Activated CD8-positive, alpha-beta memory T cell treated with anti-CD3 and anti-CD28 coated beads for 24 hours (primary cell): ENCODE data around the gene YLPM1.
A peak's percentile ranks its signal among the peaks of the same experiment; 100 is the strongest.
"Not testable (repeated sequence)": the region's sequence is repeated elsewhere in the genome, so short reads cannot be mapped to it uniquely, and the experiment has no call there.

ENCODE experiments used
- DNase-seq: peaks from one replicate; pipeline ENCODE4 v3.0.0-alpha.2; 2020

Gene YLPM1

GRCh38 chr14:74762917-74763802 is at the start of gene YLPM1:
Gene YLPM1, plus strand, starts transcription at chr14:74763316. Its CDS starts 174 bp downstream, at chr14:74763490.
- DNase-seq, result peak; percentile 94

DNA sequence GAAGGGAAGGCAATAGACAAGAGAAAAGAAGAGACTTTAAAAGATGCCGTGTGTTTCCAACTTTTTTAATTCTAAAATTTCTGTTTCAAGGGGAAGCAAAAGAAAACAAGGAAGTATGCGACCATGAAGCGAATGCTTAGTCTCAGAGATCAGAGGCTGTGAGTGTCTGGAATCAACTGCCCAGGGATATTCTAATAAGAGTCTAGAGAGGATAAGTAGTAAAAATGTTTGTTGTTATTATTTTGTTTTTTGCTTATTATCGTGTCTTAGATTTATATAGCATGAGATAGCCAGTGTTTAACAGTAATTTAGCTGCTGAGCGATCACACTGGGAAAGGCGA is 49.8 kb upstream of the YLPM1 start:
- DNase-seq, result no peak

DNA sequence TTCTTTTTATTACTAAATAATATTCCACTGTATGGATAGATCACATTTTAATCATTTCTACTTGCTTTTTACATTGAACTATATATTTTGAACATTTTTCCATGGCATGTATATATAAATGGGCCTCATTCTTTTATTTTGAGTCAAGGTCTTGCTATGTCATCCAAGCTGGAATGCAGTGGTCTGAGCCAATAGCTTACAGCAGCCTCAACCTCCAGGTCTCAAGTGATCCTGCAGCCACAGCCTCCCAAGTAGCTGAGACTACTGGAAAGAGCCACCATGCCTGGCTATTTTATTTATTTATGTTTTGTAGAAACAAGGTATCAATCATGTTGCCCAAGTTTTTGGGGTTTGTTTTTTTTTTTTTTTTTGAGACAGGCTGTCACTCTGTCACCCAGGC is 42.6 kb upstream of the YLPM1 start:
- no peak for DNase-seq

DNA sequence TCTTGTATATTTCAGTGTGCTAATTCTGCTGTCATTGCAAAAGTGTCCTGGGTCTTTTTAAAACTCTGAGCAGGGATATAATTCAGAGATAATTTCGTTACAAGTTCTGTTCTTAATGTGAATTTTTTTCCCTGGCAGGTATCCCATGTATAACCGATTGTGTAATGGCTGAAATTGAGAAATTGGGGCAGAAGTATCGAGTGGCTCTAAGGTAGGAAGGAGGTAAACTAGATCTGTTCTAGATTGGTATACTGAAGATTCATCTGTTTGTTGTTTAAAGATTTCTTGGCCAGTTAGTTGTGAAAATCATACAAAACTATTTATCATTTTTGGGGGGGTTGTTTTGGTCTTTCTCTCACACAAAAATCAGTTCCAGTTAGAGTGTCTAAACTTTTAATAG is 40.0 kb upstream of the YLPM1 start:
- DNase-seq, result no peak

DNA sequence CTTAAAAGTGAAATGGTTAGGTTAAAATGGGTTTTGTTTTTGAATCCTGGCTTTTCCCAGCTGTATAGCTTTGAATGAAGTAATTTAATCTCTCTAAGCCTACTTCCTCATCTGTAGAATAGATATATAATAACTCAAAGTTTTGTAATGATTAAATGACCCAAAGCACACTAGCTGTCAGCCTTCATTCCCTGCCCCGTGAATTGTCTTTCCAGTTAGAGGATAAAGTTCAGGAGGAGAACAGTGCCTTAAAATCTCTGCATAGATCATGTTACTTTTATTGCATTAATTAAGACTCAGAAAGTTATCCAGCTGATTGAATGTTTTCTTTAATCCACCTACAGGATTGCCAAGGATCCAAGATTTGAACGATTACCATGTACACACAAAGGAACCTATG is 30.7 kb upstream of the YLPM1 start:
- DNase-seq, result no peak

DNA sequence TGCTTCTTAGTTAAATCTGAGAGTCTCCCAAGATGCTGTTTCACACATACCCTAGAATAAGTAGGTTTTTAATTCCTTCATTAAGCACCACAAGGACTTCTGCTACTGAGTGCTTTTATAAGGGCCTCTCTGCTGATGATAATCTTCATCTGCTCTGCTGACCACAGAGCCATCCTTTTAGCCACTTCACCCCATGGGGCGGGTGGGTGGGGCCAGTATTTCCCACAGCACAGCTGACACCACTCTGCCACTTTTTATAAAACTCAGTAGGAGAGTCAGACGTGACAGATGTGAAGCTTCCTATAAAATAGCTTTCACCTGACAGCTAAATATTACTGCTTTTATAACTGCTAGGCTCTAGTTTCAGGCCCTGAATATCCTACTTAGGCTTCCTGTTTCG is 29.9 kb upstream of the YLPM1 start:
- no peak for DNase-seq

DNA sequence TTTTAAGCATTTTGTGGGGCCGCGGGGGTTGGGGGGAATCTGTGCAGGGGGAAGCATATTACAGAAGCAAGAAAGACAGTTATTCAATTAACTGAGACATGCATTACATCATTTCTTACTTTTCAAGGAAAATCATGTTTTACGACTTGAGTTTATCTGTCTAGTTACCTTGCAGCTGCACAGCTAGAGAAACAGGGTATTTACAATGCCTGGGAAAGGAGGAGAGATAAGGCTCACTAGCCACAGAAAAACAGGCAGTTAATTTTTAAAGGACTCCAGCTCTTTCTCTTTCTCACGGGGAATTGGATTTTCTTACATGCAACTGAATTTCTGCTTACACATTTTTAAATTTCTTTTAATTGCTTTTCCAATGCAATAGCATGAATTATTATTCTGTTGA is 28.0 kb upstream of the YLPM1 start:
- DNase-seq, result no peak

DNA sequence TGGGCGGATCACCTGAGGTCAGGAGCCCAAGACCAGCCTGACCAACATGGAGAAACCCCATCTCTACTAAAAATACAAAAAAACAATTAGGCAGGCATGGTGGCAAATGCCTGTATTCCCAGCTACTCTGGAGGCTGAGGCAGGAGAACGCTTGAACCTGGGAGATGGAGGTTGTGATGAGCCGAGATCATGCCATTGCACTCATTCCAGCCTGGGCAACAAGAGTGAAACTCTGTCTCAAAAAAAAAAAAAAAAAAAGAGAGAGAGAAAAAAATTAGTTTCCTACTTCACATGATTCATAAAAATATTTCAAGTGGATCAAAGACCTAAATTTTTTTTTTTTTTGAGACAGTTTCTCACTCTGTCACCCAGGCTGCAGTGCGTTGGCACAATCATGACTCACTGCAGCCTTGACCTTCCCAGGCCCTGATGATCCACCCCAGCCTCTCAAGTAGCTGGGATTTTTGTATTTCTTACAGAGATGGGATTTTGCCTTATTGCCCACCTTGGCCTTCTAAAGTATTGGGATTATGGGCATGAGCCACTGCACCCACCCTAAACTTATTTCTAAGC is 25.3 kb upstream of the YLPM1 start:
- DNase-seq, result no peak

DNA sequence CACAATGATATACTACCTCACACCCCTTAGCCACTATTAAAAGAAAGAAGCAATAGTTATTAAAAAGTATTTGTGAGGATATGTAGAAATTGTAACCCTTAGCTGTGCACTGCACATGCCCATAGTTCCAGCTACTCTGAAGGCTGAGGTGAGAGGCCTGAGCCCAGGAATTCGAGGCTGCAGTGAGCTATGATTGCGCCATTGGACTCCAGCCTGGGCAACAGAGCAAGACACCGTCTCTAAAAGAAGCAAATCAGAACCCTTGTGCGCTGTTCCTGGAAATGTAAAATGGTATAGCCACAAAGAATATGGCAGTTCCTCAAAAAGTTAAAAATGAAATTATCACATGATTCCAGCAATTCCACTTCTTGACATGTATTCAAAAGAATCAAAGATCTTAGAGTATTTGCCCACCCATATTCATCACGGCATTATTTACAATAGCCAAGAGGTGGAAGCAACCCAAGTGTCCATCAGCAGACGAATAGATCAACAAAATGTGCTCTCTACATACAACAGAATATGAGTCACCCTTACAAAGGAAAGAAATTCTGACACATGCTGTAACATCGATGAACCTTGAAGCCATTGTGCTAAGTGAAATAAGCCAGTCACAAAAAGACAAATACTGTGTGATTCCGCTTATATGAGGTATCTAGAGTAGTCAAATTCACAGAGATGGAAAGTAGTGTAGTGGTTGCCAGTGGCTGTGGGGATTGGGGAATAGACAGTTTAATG is 23.7 kb upstream of the YLPM1 start:
- DNase-seq, result no peak

DNA sequence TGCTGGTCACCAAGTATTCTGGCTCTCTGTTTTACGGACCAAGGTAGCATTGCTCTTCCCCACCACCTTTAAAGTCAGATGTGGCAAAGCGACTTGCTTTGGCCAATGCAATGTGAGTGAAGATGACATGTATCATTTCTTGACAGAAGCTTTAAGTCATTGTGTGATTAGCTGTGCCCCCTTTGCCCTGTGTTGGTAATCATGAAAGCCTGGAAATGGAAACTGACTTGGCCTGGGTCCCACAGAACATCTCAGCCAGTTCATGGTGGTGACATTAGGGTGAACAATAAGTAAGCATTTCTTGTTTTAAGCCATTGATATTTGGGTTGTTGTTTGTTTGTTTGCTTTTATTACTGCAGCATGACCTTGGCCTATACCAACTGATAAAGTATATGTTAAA is 15.9 kb upstream of the YLPM1 start:
- no peak for DNase-seq

- no peak for DNase-seq
These were observed 9.0 kb upstream of the YLPM1 start for GRCh38 chr14:74754157-74754556.

DNA sequence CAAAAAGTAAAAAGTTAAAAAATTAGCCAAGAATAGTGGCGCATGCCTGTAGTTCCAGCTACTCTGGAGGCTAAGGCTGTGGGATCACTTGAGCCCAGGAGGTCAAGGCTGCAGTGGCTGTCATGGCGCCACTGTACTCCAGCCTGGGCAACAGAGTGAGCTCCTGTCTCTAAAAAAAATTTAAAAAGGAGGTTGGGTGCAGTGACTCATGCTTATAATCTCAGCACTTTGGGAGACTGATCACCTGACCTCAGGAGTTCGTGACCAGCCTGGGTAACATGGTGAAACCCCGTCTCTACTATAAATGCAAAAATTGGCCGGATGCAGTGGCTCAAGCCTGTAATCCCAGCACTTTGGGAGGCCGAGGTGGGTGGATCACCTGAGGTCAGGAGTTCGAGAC is 8.2 kb upstream of the YLPM1 start:
- DNase-seq, result no peak

- no peak for DNase-seq
These were observed 6.8 kb upstream of the YLPM1 start for GRCh38 chr14:74756326-74756725.

GRCh38 chr14:74758505-74758904 is 4.6 kb upstream of the YLPM1 start:
- not testable (repeated sequence) for DNase-seq

GRCh38 chr14:74763803-74764531 is 851 bp downstream of the YLPM1 start:
- DNase-seq, result peak; percentile 62

GRCh38 chr14:74765721-74766120 is 2.6 kb downstream of the YLPM1 start:
- no peak for DNase-seq

GRCh38 chr14:74771399-74771798 is 8.3 kb downstream of the YLPM1 start:
- DNase-seq, result no peak

DNA sequence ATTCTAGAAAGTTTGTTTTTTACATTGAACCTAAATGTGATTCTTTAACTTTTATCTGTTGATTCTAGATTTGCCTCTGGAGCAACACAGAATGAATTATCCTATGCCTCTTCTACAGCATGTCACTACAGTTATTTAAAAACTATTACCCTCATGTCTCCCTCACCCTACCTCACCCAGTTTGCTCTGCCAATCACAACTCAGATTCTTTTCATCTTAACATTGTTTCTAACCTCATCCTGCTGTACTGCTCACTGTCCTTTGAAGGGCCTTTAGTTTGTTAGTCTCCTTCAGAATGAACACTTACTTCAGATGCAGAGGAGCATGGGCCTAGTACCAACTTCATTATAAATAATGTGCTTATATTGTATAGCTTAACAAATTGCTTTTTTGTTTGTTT is 21.5 kb downstream of the YLPM1 start:
- no peak for DNase-seq

- no peak for DNase-seq
These were observed 22.0 kb downstream of the YLPM1 start for GRCh38 chr14:74785056-74785613.

- no peak for DNase-seq
These were observed 23.7 kb downstream of the YLPM1 start for GRCh38 chr14:74786796-74787315.

- DNase-seq, result no peak
These were observed 29.3 kb downstream of the YLPM1 start for GRCh38 chr14:74792249-74793039.
